Measurements from ENCODE around the gene RAMP3. TPM values are rescaled to one million over a fixed set of nuclear protein-coding genes. Genes with fewer than 3 reads are reported as not detected.
"Not testable (repeated sequence)": the region's sequence is repeated elsewhere in the genome, so short reads cannot be mapped to it uniquely, and the experiment has no call there.

The RAMP3 gene
- total RNA-seq: 10 to 100 TPM in 1 of 2 donors, 1 to 10 TPM in 1; 8.9 to 11.1 TPM
- polyA plus RNA-seq (ENCODE audit: insufficient read length in 2 of 2): 10 to 100 TPM in 1 of 2 donors, 1 to 10 TPM in 1; 9.4 to 12.4 TPM
- long read RNA-seq, donor 1, transcript RAMP3-201 (3 exons, 1,323 nt): major isoform, 6 of 6 reads
- long read RNA-seq, donor 1, partial matches to known transcripts: 0 of 6 reads
- long read RNA-seq, donor 1, other reads (novel, unspliced or antisense): 0 of 6 reads
- long read RNA-seq, donor 2, partial matches to known transcripts: 0 of 2 reads
- long read RNA-seq, donor 2, other reads (novel, unspliced or antisense): 0 of 2 reads
- long read RNA-seq, donor 3, partial matches to known transcripts: 0 of 1 reads
- long read RNA-seq, donor 3, other reads (novel, unspliced or antisense): 0 of 1 reads
- long read RNA-seq, donor 4, transcript RAMP3-201 (3 exons, 1,323 nt): major isoform, 24 of 24 reads
- long read RNA-seq, donor 4, partial matches to known transcripts: 0 of 24 reads
- long read RNA-seq, donor 4, other reads (novel, unspliced or antisense): 0 of 24 reads

GRCh38 chr7:45157653-45158401 lies at the start of gene RAMP3:
Gene RAMP3 (plus strand): TSS chr7:45157791. CDS start chr7:45157829, 38 bp downstream.
- Histone ChIP-seq H3K36me3 (ENCODE audit: control insufficient read depth, insufficient read depth, low read length) (no peaks in the 10 kb centered on the region), H3K27me3 (ENCODE audit: control insufficient read depth, insufficient read depth, low read length) (peaks cover 10% of the 10 kb centered on the region), H3K9me3 (ENCODE audit: control insufficient read depth, insufficient read depth, low read length) (no peaks in the 10 kb centered on the region), H3K27ac (ENCODE audit: low read depth, low read length) (no peak within 1 kb of the TSS), H3K4me1 (ENCODE audit: control insufficient read depth, insufficient read depth, low read length) (peaks cover 30% of the 10 kb centered on the region), H3K4me3 (ENCODE audit: low read depth, low read length) (no peak within 1 kb of the TSS)
- WGBS (ENCODE audit: insufficient coverage): 6% methylated on average over 50 of the region's 56 CpGs
- DNase-seq (ENCODE audit: low read depth in 4 of 6, low spot score in 6 of 6): peak in 1 of 6 donors; percentile 23

- Histone ChIP-seq H3K27ac (ENCODE audit: low read depth, low read length) (no peak overlapping the region), H3K4me1 (ENCODE audit: control insufficient read depth, insufficient read depth, low read length) (peaks cover 18% of the 10 kb centered on the region), H3K9me3 (ENCODE audit: control insufficient read depth, insufficient read depth, low read length) (no peaks in the 10 kb centered on the region), H3K36me3 (ENCODE audit: control insufficient read depth, insufficient read depth, low read length) (peaks cover 46% of the 10 kb centered on the region), H3K27me3 (ENCODE audit: control insufficient read depth, insufficient read depth, low read length) (no peaks in the 10 kb centered on the region), H3K4me3 (ENCODE audit: low read depth, low read length) (no peak overlapping the region)
- DNase-seq (ENCODE audit: low read depth in 4 of 6, low spot score in 6 of 6): no peak
- 90% methylated on average over 6 of the region's 8 CpGs for WGBS (ENCODE audit: insufficient coverage)
Measured at GRCh38 chr7:45108863-45109262, 48.7 kb upstream of the RAMP3 start.

- under 1% methylated on average over 60 of the region's 64 CpGs for WGBS (ENCODE audit: insufficient coverage)
- Histone ChIP-seq H3K36me3 (ENCODE audit: control insufficient read depth, insufficient read depth, low read length) (peaks cover 19% of the 10 kb centered on the region), H3K27ac (ENCODE audit: low read depth, low read length) (peak within 1 kb of the TSS; percentile 99), H3K4me3 (ENCODE audit: low read depth, low read length) (peak within 1 kb of the TSS; percentile 92), H3K4me1 (ENCODE audit: control insufficient read depth, insufficient read depth, low read length) (peaks cover 18% of the 10 kb centered on the region), H3K27me3 (ENCODE audit: control insufficient read depth, insufficient read depth, low read length) (peaks cover 4% of the 10 kb centered on the region), H3K9me3 (ENCODE audit: control insufficient read depth, insufficient read depth, low read length) (no peaks in the 10 kb centered on the region)
- peak; percentile 92 to 98 (median 97) for DNase-seq (ENCODE audit: low read depth in 4 of 6, low spot score in 6 of 6)
Measured at GRCh38 chr7:45111298-45112223, 46.0 kb upstream of the RAMP3 start, which contains the start of gene TBRG4. Gene TBRG4 (minus strand): TSS chr7:45111697. CDS start chr7:45109237, 2,460 bp downstream.

DNA sequence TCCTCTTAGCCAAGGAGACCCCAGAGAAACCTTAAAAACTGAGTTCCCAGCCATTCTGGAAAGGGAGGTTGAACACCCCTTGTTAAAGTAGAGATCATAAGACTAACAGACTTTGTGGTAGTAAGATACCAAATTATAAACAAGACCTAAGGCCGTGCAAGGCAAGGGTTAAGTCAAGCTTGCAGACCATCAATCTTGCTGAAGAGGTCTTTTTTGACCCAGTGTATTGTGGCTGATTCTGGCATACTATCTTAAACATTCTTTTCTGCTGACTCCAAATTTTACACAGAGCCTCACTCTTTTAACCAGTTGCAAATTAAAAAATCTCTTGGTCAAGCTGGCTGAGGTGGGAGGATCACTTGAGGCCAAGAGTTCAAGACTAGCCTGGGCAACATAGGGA lies 44.9 kb upstream of the RAMP3 start:
- Histone ChIP-seq H3K36me3 (ENCODE audit: control insufficient read depth, insufficient read depth, low read length) (peaks cover 10% of the 10 kb centered on the region), H3K9me3 (ENCODE audit: control insufficient read depth, insufficient read depth, low read length) (no peaks in the 10 kb centered on the region), H3K27me3 (ENCODE audit: control insufficient read depth, insufficient read depth, low read length) (peaks cover 4% of the 10 kb centered on the region), H3K4me1 (ENCODE audit: control insufficient read depth, insufficient read depth, low read length) (peaks cover 18% of the 10 kb centered on the region), H3K27ac (ENCODE audit: low read depth, low read length) (peak overlapping the region; percentile 99), H3K4me3 (ENCODE audit: low read depth, low read length) (peak overlapping the region; percentile 92)
- 80% methylated on average over 1 of the region's 1 CpG for WGBS (ENCODE audit: insufficient coverage)
- DNase-seq (ENCODE audit: low read depth in 4 of 6, low spot score in 6 of 6): no peak

- not testable (repeated sequence) for H3K9me3 ChIP-seq (ENCODE audit: control insufficient read depth, insufficient read depth, low read length); H3K4me3 ChIP-seq (ENCODE audit: low read depth, low read length); H3K36me3 ChIP-seq (ENCODE audit: control insufficient read depth, insufficient read depth, low read length); DNase-seq (ENCODE audit: low read depth in 4 of 6, low spot score in 6 of 6); H3K27ac ChIP-seq (ENCODE audit: low read depth, low read length); H3K27me3 ChIP-seq (ENCODE audit: control insufficient read depth, insufficient read depth, low read length)
- no CpG with 5 or more reads among the region's 1 CpG for WGBS (ENCODE audit: insufficient coverage)
- H3K4me1 ChIP-seq (ENCODE audit: control insufficient read depth, insufficient read depth, low read length): peaks cover 18% of the 10 kb centered on the region
Measured at GRCh38 chr7:45114257-45114656, 43.3 kb upstream of the RAMP3 start.

DNA sequence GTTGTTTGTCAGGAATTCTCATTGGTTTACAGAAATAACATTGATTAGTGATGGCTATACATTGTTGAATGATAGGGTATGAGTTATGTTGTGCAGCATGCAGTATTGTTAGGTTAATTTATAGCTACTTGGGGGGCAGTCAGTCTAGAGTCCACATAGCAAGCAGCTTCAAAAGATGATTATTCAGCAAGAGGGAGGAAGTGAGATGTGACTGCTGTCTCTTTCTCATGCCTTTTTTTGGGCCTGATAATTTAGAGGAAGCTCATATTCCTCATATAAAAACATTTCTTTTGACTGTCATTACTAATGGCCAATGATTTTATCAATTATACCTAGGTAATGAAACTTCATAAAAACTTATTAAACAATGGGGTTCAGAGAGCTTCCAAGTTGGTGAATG lies 42.7 kb upstream of the RAMP3 start:
- H3K27me3 ChIP-seq (ENCODE audit: control insufficient read depth, insufficient read depth, low read length): peaks cover 4% of the 10 kb centered on the region
- DNase-seq (ENCODE audit: low read depth in 4 of 6, low spot score in 6 of 6): no peak

DNA sequence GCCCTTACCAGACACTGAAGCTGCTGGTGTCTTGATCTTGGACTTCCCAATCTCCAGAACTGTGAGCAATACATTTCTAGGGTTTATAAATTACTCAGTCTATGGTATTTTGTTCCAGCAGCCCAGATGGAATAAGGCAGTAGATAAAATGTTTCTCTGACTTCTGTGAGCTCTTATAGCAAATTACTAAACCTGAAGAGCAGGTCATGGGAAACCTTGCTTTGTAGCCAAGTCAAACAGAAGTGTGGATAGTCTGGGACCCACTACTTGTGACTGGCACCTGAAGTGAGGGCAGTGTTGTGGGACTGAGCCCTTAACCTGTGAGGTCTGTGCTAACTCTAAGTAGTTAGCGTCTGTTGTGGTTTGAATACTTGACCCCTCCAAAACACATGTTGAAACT lies 41.5 kb upstream of the RAMP3 start:
- Histone ChIP-seq H3K27ac (ENCODE audit: low read depth, low read length) (no peak overlapping the region), H3K36me3 (ENCODE audit: control insufficient read depth, insufficient read depth, low read length) (no peaks in the 10 kb centered on the region), H3K4me1 (ENCODE audit: control insufficient read depth, insufficient read depth, low read length) (peaks cover 9% of the 10 kb centered on the region), H3K4me3 (ENCODE audit: low read depth, low read length) (no peak overlapping the region), H3K27me3 (ENCODE audit: control insufficient read depth, insufficient read depth, low read length) (peaks cover 4% of the 10 kb centered on the region), H3K9me3 (ENCODE audit: control insufficient read depth, insufficient read depth, low read length) (no peaks in the 10 kb centered on the region)
- no CpG with 5 or more reads among the region's 1 CpG for WGBS (ENCODE audit: insufficient coverage)
- DNase-seq (ENCODE audit: low read depth in 4 of 6, low spot score in 6 of 6): no peak

More for the DNA sequence above, 42.7 kb upstream of the RAMP3 start:
- no peak overlapping the region for H3K4me3 ChIP-seq (ENCODE audit: low read depth, low read length)
- H3K9me3 ChIP-seq (ENCODE audit: control insufficient read depth, insufficient read depth, low read length): no peaks in the 10 kb centered on the region
- H3K27ac ChIP-seq (ENCODE audit: low read depth, low read length): no peak overlapping the region
- H3K4me1 ChIP-seq (ENCODE audit: control insufficient read depth, insufficient read depth, low read length): peaks cover 18% of the 10 kb centered on the region
- H3K36me3 ChIP-seq (ENCODE audit: control insufficient read depth, insufficient read depth, low read length): no peaks in the 10 kb centered on the region

- Histone ChIP-seq H3K9me3 (ENCODE audit: control insufficient read depth, insufficient read depth, low read length) (no peaks in the 10 kb centered on the region), H3K4me1 (ENCODE audit: control insufficient read depth, insufficient read depth, low read length) (no peaks in the 10 kb centered on the region), H3K4me3 (ENCODE audit: low read depth, low read length) (no peak overlapping the region), H3K36me3 (ENCODE audit: control insufficient read depth, insufficient read depth, low read length) (no peaks in the 10 kb centered on the region), H3K27me3 (ENCODE audit: control insufficient read depth, insufficient read depth, low read length) (peaks cover 4% of the 10 kb centered on the region), H3K27ac (ENCODE audit: low read depth, low read length) (no peak overlapping the region)
- no peak for DNase-seq (ENCODE audit: low read depth in 4 of 6, low spot score in 6 of 6)
- 71% methylated on average over 4 of the region's 4 CpGs for WGBS (ENCODE audit: insufficient coverage)
Measured at GRCh38 chr7:45117582-45117981, 40.0 kb upstream of the RAMP3 start.

- 73% methylated on average over 1 of the region's 4 CpGs for WGBS (ENCODE audit: insufficient coverage)
Measured at GRCh38 chr7:45118292-45118691, 39.3 kb upstream of the RAMP3 start.

More at GRCh38 chr7:45118292-45118691, 39.3 kb upstream of the RAMP3 start:
- Histone ChIP-seq H3K36me3 (ENCODE audit: control insufficient read depth, insufficient read depth, low read length) (no peaks in the 10 kb centered on the region), H3K4me1 (ENCODE audit: control insufficient read depth, insufficient read depth, low read length) (no peaks in the 10 kb centered on the region), H3K27ac (ENCODE audit: low read depth, low read length) (no peak overlapping the region), H3K4me3 (ENCODE audit: low read depth, low read length) (no peak overlapping the region), H3K9me3 (ENCODE audit: control insufficient read depth, insufficient read depth, low read length) (no peaks in the 10 kb centered on the region), H3K27me3 (ENCODE audit: control insufficient read depth, insufficient read depth, low read length) (peaks cover 4% of the 10 kb centered on the region)
- DNase-seq (ENCODE audit: low read depth in 4 of 6, low spot score in 6 of 6): no peak
